IMR-90 (cell line): ENCODE measurements around the gene SSTR4.

Experiments used
- CTCF ChIP-seq: conservative IDR thresholded peaks from 2 replicates; pipeline ENCODE4 v1.5.1; 2012; ENCODE audit warnings: mild to moderate bottlenecking, low read depth, low read length, improper control_type of control experiment
- FOS ChIP-seq: fragments of 150-350 bp; IDR thresholded peaks from 2 replicates; pipeline ENCODE4 v1.6.1; 2016; ENCODE audit warnings: low read depth, low read length
- MAZ ChIP-seq: IDR thresholded peaks from 2 replicates; pipeline ENCODE4 v1.6.1; 2012; ENCODE audit warnings: low read depth, mild to moderate bottlenecking, low read length, improper control_type of control experiment, moderate library complexity, borderline replicate concordance
- POLR2A ChIP-seq: IDR thresholded peaks from 2 replicates; pipeline ENCODE4 v1.6.1; 2012; ENCODE audit warnings: mild to moderate bottlenecking, low read depth, low read length
- RAD21 ChIP-seq: IDR thresholded peaks from 2 replicates; pipeline ENCODE4 v1.6.1; 2012; ENCODE audit warnings: low read length, improper control_type of control experiment
- RFX5 ChIP-seq: IDR thresholded peaks from 2 replicates; pipeline ENCODE4 v1.8.0; 2012; ENCODE audit warnings: low read depth, mild to moderate bottlenecking, low read length, moderate library complexity
- SMC3 ChIP-seq: fragments of 150-350 bp; IDR thresholded peaks from 2 replicates; pipeline ENCODE4 v1.6.1; 2016; ENCODE audit warnings: low read depth, mild to moderate bottlenecking, antibody characterized with exemption, low read length, moderate library complexity

- TF ChIP-seq CTCF (no peak), MAZ (no peak), POLR2A (no peak), RAD21 (no peak), FOS (no peak), RFX5 (no peak), SMC3 (no peak)
Observed at GRCh38 chr20:23032750-23033078, 2.4 kb upstream of the SSTR4 start.
